GM23248 (cell line): ENCODE data around the gene PNPLA7. TPM values are rescaled to one million over a fixed set of nuclear protein-coding genes. Genes with fewer than 3 reads are reported as not detected.
"Not testable (repeated sequence)": the region's sequence is repeated elsewhere in the genome, so short reads cannot be mapped to it uniquely, and the experiment has no call there.

ENCODE experiments used
- DNase-seq: peaks from one replicate; pipeline ENCODE4 v3.0.0-alpha.2; 2015
- H2AFZ ChIP-seq: fragments of 200-600 bp; sonication (generic); 2 replicates; pipeline ENCODE4 v1.6.1; 2016; ENCODE audit warnings: antibody characterized with exemption
- H3F3A ChIP-seq: fragments of 200-600 bp; sonication (generic); 2 replicates; pipeline ENCODE4 v1.6.1; 2016; ENCODE audit warnings: mild to moderate bottlenecking, antibody characterized with exemption, mixed run types; ENCODE audit not compliant: insufficient read depth
- H3K27ac ChIP-seq: fragments of 200-600 bp; sonication (generic); 2 replicates; pipeline ENCODE4 v1.5.1; 2016; ENCODE audit warnings: mild to moderate bottlenecking
- H3K27me3 ChIP-seq: fragments of 200-600 bp; sonication (generic); replicated peaks from 2 replicates; pipeline ENCODE4 v1.6.1; 2016; ENCODE audit warnings: mild to moderate bottlenecking; ENCODE audit not compliant: insufficient read depth
- H3K36me3 ChIP-seq: fragments of 200-600 bp; sonication (generic); 2 replicates; pipeline ENCODE4 v1.6.1; 2016; ENCODE audit warnings: low read depth, mild to moderate bottlenecking
- H3K4me1 ChIP-seq: fragments of 200-600 bp; sonication (generic); 2 replicates; pipeline ENCODE4 v1.6.1; 2016; ENCODE audit warnings: mild to moderate bottlenecking; ENCODE audit not compliant: insufficient read depth
- H3K4me2 ChIP-seq: fragments of 200-600 bp; sonication (generic); one replicate; pipeline ENCODE4 v1.6.1; 2016; ENCODE audit warnings: mild to moderate bottlenecking; ENCODE audit not compliant: unreplicated experiment
- H3K4me3 ChIP-seq: fragments of 200-600 bp; sonication (generic); 2 replicates; pipeline ENCODE4 v1.5.1; 2016; ENCODE audit warnings: mild to moderate bottlenecking
- H3K79me2 ChIP-seq: fragments of 200-600 bp; sonication (generic); 2 replicates; pipeline ENCODE4 v1.6.1; 2016; ENCODE audit warnings: mild to moderate bottlenecking; ENCODE audit not compliant: insufficient read depth
- H3K9ac ChIP-seq: fragments of 200-600 bp; sonication (generic); 2 replicates; pipeline ENCODE4 v1.6.1; 2016; ENCODE audit warnings: mild to moderate bottlenecking
- H3K9me2 ChIP-seq: fragments of 200-600 bp; sonication (generic); 2 replicates; pipeline ENCODE4 v1.6.1; 2016; ENCODE audit warnings: mixed run types, mild to moderate bottlenecking, moderate library complexity; ENCODE audit not compliant: insufficient read depth
- H3K9me3 ChIP-seq: fragments of 200-600 bp; sonication (generic); one replicate; pipeline ENCODE4 v1.6.1; 2017; ENCODE audit warnings: low read depth
- H4K20me1 ChIP-seq: fragments of 200-600 bp; sonication (generic); 2 replicates; pipeline ENCODE4 v1.6.0; 2016; ENCODE audit not compliant: insufficient read depth
- EZH2 ChIP-seq: fragments of 200-600 bp; sonication (generic); IDR thresholded peaks from 2 replicates; pipeline ENCODE4 v1.6.1; 2018; ENCODE audit warnings: antibody characterized with exemption, mild to moderate bottlenecking; ENCODE audit not compliant: insufficient read depth, poor library complexity, severe bottlenecking
- EZH2phosphoT487 ChIP-seq: fragments of 200-600 bp; sonication (generic); IDR thresholded peaks from 2 replicates; pipeline ENCODE4 v1.6.1; 2018; ENCODE audit warnings: antibody characterized with exemption, moderate library complexity, mild to moderate bottlenecking, low read depth; ENCODE audit not compliant: insufficient read depth
- WGBS, 2 experiments: methylation state at CpG; one replicate each; pipeline ENCODE4 v1.1.6; 2015 to 2017; ENCODE audit warnings: low lambda C conversion rate in 2 of 2, low coverage in 1 of 2; ENCODE audit errors: missing lambda C conversion rate in 2 of 2; 5-methylcytosine and 5-hydroxymethylcytosine counted together
- in situ Hi-C: fragments of 300-500 bp; cut with MboI; formaldehyde crosslinking; loops from 2 replicates; pipeline ENCODE4 v1.15.0; 2020
- polyA plus RNA-seq: library from polyadenylated mRNA; unstranded; fragments of >200 nt; fragmentation: Nextera tagmentation; extraction: Ambion mirVana; gene quantifications from 2 replicates; pipeline ENCODE4 v1.2.1, GENCODE V29; 2016
- total RNA-seq: library from RNA; depleted of rRNA; stranded (reverse); fragments of >200 nt; shearing (Covaris generic); gene quantifications from 2 replicates; pipeline ENCODE4 v1.2.3, GENCODE V29; 2014

PNPLA7 gene
- total and polyA plus RNA-seq, 2 experiments from 2014 or later, result 0.54 to 0.59 TPM

- no peak overlapping the region for H3K4me3 ChIP-seq
- no peaks in the 10 kb centered on the region for H3K9me3 ChIP-seq
- H3K9ac ChIP-seq, result no peak overlapping the region
- no peaks in the 10 kb centered on the region for H4K20me1 ChIP-seq
- TF ChIP-seq EZH2 (no peak), EZH2phosphoT487 (no peak)
- in situ Hi-C loops, result no loop called here
- WGBS, 2 experiments, result 94% methylated on average over 20 of the region's 20 CpGs
- H3K4me1 ChIP-seq, result peaks cover 20% of the 10 kb centered on the region
- no peak overlapping the region for H3K4me2 ChIP-seq
- no peaks in the 10 kb centered on the region for H3K27me3 ChIP-seq
- H3K36me3 ChIP-seq, result no peaks in the 10 kb centered on the region
- no peaks in the 10 kb centered on the region for H3K79me2 ChIP-seq
- no peak for DNase-seq
- no peak overlapping the region for H3K27ac ChIP-seq
- no peaks in the 10 kb centered on the region for H3K9me2 ChIP-seq
- H3F3A ChIP-seq, result peaks cover 10% of the 10 kb centered on the region
- no peak overlapping the region for H2AFZ ChIP-seq
Measured at GRCh38 chr9:137542486-137542885, 7.7 kb downstream of the PNPLA7 start.

- Histone ChIP-seq H3K4me1 (peaks cover 17% of the 10 kb centered on the region), H3K4me2 (no peak overlapping the region), H3K79me2 (no peaks in the 10 kb centered on the region), H4K20me1 (no peaks in the 10 kb centered on the region), H2AFZ (no peak overlapping the region), H3K36me3 (no peaks in the 10 kb centered on the region), H3K27me3 (no peaks in the 10 kb centered on the region), H3K4me3 (no peak overlapping the region), H3K9ac (no peak overlapping the region), H3K9me3 (no peaks in the 10 kb centered on the region), H3K27ac (no peak overlapping the region), H3F3A (peaks cover 5% of the 10 kb centered on the region; the same call in 1 of the 2 replicates), H3K9me2 (no peaks in the 10 kb centered on the region)
- 81 to 82% methylated on average over 18 of the region's 18 CpGs for WGBS, 2 experiments
- no peak for DNase-seq
- in situ Hi-C loops, result no loop called here
- TF ChIP-seq EZH2 (no peak), EZH2phosphoT487 (no peak)
Measured at GRCh38 chr9:137540536-137540935, 9.7 kb downstream of the PNPLA7 start.

GRCh38 chr9:137538058-137538457 is 12.1 kb downstream of the PNPLA7 start:
- no peak overlapping the region for H3K27ac ChIP-seq
- no peak overlapping the region for H2AFZ ChIP-seq
- H3K4me2 ChIP-seq, result no peak overlapping the region
- 95 to 96% methylated on average over 16 of the region's 16 CpGs for WGBS, 2 experiments
- no peak overlapping the region for H3K4me3 ChIP-seq
- H3K27me3 ChIP-seq, result no peaks in the 10 kb centered on the region
- no peak for TF ChIP-seq EZH2
- no peak for TF ChIP-seq EZH2phosphoT487
- H3K4me1 ChIP-seq, result no peaks in the 10 kb centered on the region
- DNase-seq, result no peak
- H3K36me3 ChIP-seq, result no peaks in the 10 kb centered on the region
- no peaks in the 10 kb centered on the region for H3K79me2 ChIP-seq
- H4K20me1 ChIP-seq, result no peaks in the 10 kb centered on the region
- no peaks in the 10 kb centered on the region for H3K9me3 ChIP-seq
- in situ Hi-C loops, result no loop called here
- no peaks in the 10 kb centered on the region for H3K9me2 ChIP-seq
- H3K9ac ChIP-seq, result no peak overlapping the region
- H3F3A ChIP-seq, result no peaks in the 10 kb centered on the region

DNA sequence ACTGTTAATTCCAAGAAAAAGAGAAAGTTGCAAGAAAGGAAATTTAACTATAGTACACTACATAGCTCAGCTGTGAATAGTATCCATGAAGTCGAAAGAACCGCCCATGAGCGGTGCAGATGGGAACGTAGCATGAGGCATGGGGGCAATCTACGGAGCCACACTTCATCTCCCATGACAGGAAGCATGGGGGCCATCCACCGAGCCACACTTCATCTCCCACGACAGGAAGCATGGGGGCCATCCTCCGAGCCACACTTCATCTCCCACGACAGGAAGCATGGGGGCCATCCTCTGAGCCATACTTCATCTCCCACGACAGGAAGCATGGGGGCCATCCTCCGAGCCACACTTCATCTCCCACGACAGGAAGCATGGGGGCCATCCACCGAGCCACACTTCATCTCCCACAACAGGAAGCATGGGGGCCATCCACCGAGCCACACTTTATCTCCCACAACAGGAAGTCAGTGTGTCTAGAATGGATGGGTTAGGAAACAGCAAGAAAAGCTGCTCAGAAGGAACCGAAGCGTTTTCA is 13.5 kb downstream of the PNPLA7 start:
- H3K9me3 ChIP-seq, H3K4me3 ChIP-seq, H4K20me1 ChIP-seq, DNase-seq, H3K4me1 ChIP-seq, H3K36me3 ChIP-seq, H3K27ac ChIP-seq, H3K4me2 ChIP-seq, H2AFZ ChIP-seq, H3K9me2 ChIP-seq, H3K27me3 ChIP-seq, H3K79me2 ChIP-seq, in situ Hi-C loops, H3F3A ChIP-seq, H3K9ac ChIP-seq: not testable (repeated sequence)
- 81 to 86% methylated on average over 11 to 16 of the region's 16 CpGs for WGBS, 2 experiments

DNA sequence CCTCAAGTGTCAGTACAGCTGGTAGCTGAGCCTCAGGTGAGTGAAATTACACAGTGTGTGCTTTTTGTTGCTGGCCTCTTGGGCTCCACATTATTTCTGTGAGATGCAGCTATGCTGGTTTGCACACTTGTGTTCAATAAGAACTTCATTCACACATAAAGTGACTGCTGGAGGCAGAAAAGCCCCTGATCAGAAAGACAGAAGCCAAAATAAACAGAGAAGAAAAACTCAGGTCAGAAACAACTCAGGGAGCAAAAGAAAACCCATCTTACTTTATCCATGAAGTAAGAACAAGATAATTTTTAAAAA is 15.1 kb downstream of the PNPLA7 start:
- Histone ChIP-seq H4K20me1 (no peaks in the 10 kb centered on the region), H3K9me3 (no peaks in the 10 kb centered on the region), H3F3A (no peaks in the 10 kb centered on the region), H3K4me1 (no peaks in the 10 kb centered on the region), H2AFZ (peak overlapping the region; percentile 35), H3K79me2 (no peaks in the 10 kb centered on the region), H3K4me2 (no peak overlapping the region), H3K27ac (no peak overlapping the region), H3K9me2 (no peaks in the 10 kb centered on the region), H3K9ac (no peak overlapping the region), H3K4me3 (no peak overlapping the region), H3K27me3 (no peaks in the 10 kb centered on the region), H3K36me3 (no peaks in the 10 kb centered on the region)
- DNase-seq, result no peak
- no peak for TF ChIP-seq EZH2phosphoT487
- no peak for TF ChIP-seq EZH2
- in situ Hi-C loops, result no loop called here
